Kidney epithelial cell (primary cell): Measurements from ENCODE around the gene MMP11. TPM values are rescaled to one million over a fixed set of nuclear protein-coding genes. Genes with fewer than 3 reads are reported as not detected.

Source experiments
- DNase-seq: peaks from one replicate; pipeline ENCODE4 v3.0.0-alpha.2; 2010; ENCODE audit warnings: low read depth
- H3K27me3 ChIP-seq: 2 replicates; pipeline ENCODE4 v1.6.0; 2011; ENCODE audit warnings: low read length; ENCODE audit not compliant: control insufficient read depth, insufficient read depth
- H3K36me3 ChIP-seq: 2 replicates; pipeline ENCODE4 v1.5.1; 2011; ENCODE audit warnings: low read length; ENCODE audit not compliant: control insufficient read depth, insufficient read depth
- H3K4me3 ChIP-seq: 2 replicates; pipeline ENCODE4 v1.5.1; 2011; ENCODE audit warnings: low read depth, mild to moderate bottlenecking, control low read depth, low read length
- CTCF ChIP-seq: IDR thresholded peaks from 2 replicates; pipeline ENCODE4 v1.5.1; 2011; ENCODE audit warnings: mild to moderate bottlenecking, moderate library complexity, low read length, control low read depth, inconsistent platforms; ENCODE audit not compliant: insufficient read depth, poor library complexity, severe bottlenecking
- total RNA-seq: library from RNA; depleted of rRNA; stranded (reverse); fragments of >200 nt; gene quantifications from 2 replicates; pipeline ENCODE4 v1.2.3, GENCODE V29; 2015

MMP11 gene
- total RNA-seq, 1 donor from 2014 or later: 41.9 TPM

GRCh38 chr22:23781065-23781464, 8.4 kb downstream of the MMP11 start:
- TF ChIP-seq CTCF: no peak
- H3K27me3 ChIP-seq: no peaks in the 10 kb centered on the region

GRCh38 chr22:23781511-23782183, 9.0 kb downstream of the MMP11 start:
- Histone ChIP-seq H3K4me3 (no peak overlapping the region), H3K36me3 (no peaks in the 10 kb centered on the region), H3K27me3 (no peaks in the 10 kb centered on the region)
- TF ChIP-seq CTCF: no peak
- no peak for DNase-seq

More at GRCh38 chr22:23781065-23781464, 8.4 kb downstream of the MMP11 start:
- no peak for DNase-seq
- Histone ChIP-seq H3K4me3 (no peak overlapping the region), H3K36me3 (no peaks in the 10 kb centered on the region)

- no peak overlapping the region for H3K4me3 ChIP-seq
- TF ChIP-seq CTCF: no peak
- no peaks in the 10 kb centered on the region for H3K36me3 ChIP-seq
- no peaks in the 10 kb centered on the region for H3K27me3 ChIP-seq
- no peak for DNase-seq
Observed at GRCh38 chr22:23782252-23782651, 9.6 kb downstream of the MMP11 start.

GRCh38 chr22:23782703-23783102, 10.1 kb downstream of the MMP11 start:
- no peaks in the 10 kb centered on the region for H3K36me3 ChIP-seq
- no peaks in the 10 kb centered on the region for H3K27me3 ChIP-seq
- no peak for TF ChIP-seq CTCF
- no peak for DNase-seq
- no peak overlapping the region for H3K4me3 ChIP-seq

GRCh38 chr22:23783265-23784150, 10.9 kb downstream of the MMP11 start:
- no peak for TF ChIP-seq CTCF
- Histone ChIP-seq H3K27me3 (no peaks in the 10 kb centered on the region), H3K36me3 (no peaks in the 10 kb centered on the region), H3K4me3 (no peak overlapping the region)
- DNase-seq: no peak
